K562 (cell line): ENCODE data around the gene ELMO1. TPM values are rescaled to one million over a fixed set of nuclear protein-coding genes. Genes with fewer than 3 reads are reported as not detected.

ENCODE experiments used
- ATAC-seq: fragments of 200-7000 bp; cut with Tn5 transposase; 3 replicates; pipeline ENCODE4 v1.9.1; 2020; ENCODE audit warnings: moderate library complexity
- BruUV-seq: library from RNA; stranded (reverse); fragments of 400-500 nt; replicated peaks from 2 replicates; lab custom pipeline; 2021; lab: Mats Ljungman, UMichigan
- CTCF ChIA-PET: fragments of 300-600 bp; formaldehyde crosslinking; extraction: SDS; loops from one replicate; lab custom pipeline; 2021; ENCODE audit warnings: low intra/inter-chr PET ratio; lab: Yijun Ruan, JAX
- POLR2A ChIA-PET: fragments of 300-600, 350-650 bp; sonication (Branson Sonifier 250); formaldehyde crosslinking; extraction: SDS; loops from one replicate; lab custom pipeline; 2021; ENCODE audit warnings: antibody characterized with exemption, inconsistent platforms; lab: Yijun Ruan, JAX
- DNase-seq, 4 experiments: peaks; one replicate each; pipeline versions ENCODE4 v3.0.0 to v3.0.0-alpha.2; 2011 to 2018; ENCODE audit warnings: low spot score in 3 of 4, mixed read lengths in 3 of 4; ENCODE audit errors: extremely low read depth in 1 of 4
- FAIRE-seq: peaks from 2 replicates; lab custom pipeline; 2011; peaks lifted over from hg19 to GRCh38; lab: Jason Lieb, UNC
- H2AFZ ChIP-seq: 2 replicates; pipeline ENCODE4 v1.6.0; 2011; ENCODE audit warnings: low read depth, low read length, control low read depth, inconsistent platforms
- H3K27ac ChIP-seq: fragments of 200-600 bp; 3 replicates; pipeline ENCODE4 v1.8.0; 2011; ENCODE audit warnings: low read depth, mild to moderate bottlenecking, control low read depth, inconsistent platforms, low read length, moderate library complexity, mixed read lengths; ENCODE audit errors: extremely low read depth
- H3K27me3 ChIP-seq, 2 experiments: fragments of 300-600 bp in 1 of 2; 2 replicates in 1 of 2; 3 replicates in 1 of 2; pipeline versions ENCODE4 v1.6.0 to v1.8.0; 2011; ENCODE audit warnings: inconsistent platforms in 2 of 2, low read length in 2 of 2, mild to moderate bottlenecking in 1 of 2, mixed read lengths in 1 of 2, moderate library complexity in 1 of 2; ENCODE audit not compliant: control insufficient read depth in 2 of 2, insufficient read depth in 2 of 2
- H3K36me3 ChIP-seq: fragments of 300-600 bp; 3 replicates; pipeline ENCODE4 v1.8.0; 2011; ENCODE audit warnings: mild to moderate bottlenecking, low read length, inconsistent platforms; ENCODE audit not compliant: control insufficient read depth, insufficient read depth
- H3K4me1 ChIP-seq, 2 experiments: fragments of 200-600 bp in 1 of 2; replicated peaks in 1 of 2; 2 replicates in 1 of 2; 3 replicates in 1 of 2; pipeline versions ENCODE4 v1.5.1 to v1.8.0; 2011; ENCODE audit warnings: inconsistent platforms in 2 of 2, low read length in 2 of 2, mild to moderate bottlenecking in 1 of 2, mixed read lengths in 1 of 2, moderate library complexity in 1 of 2; ENCODE audit not compliant: control insufficient read depth in 2 of 2, insufficient read depth in 2 of 2
- H3K4me2 ChIP-seq: 2 replicates; pipeline ENCODE4 v1.6.1; 2011; ENCODE audit warnings: low read length, control low read depth, inconsistent platforms, mixed read lengths; ENCODE audit not compliant: insufficient read depth
- H3K4me3 ChIP-seq: fragments of 200-600 bp; sonication (generic), shearing (Covaris generic); 2 replicates; pipeline ENCODE4 v1.5.1; 2016; ENCODE audit warnings: control low read depth, inconsistent platforms
- H3K79me2 ChIP-seq: fragments of 200-600 bp; 3 replicates; pipeline ENCODE4 v1.8.0; 2011; ENCODE audit warnings: low read length, inconsistent platforms; ENCODE audit not compliant: control insufficient read depth, insufficient read depth
- H3K9ac ChIP-seq, 2 experiments: 2 replicates each; pipeline versions ENCODE4 v1.6.0 to v1.6.1; 2011; ENCODE audit warnings: low read depth in 2 of 2, low read length in 2 of 2, control low read depth in 1 of 2, inconsistent platforms in 1 of 2, mild to moderate bottlenecking in 1 of 2, mixed read lengths in 1 of 2; ENCODE audit not compliant: insufficient read depth in 1 of 2
- H3K9me1 ChIP-seq: one replicate; pipeline ENCODE4 v1.6.0; 2011; ENCODE audit warnings: inconsistent platforms, mild to moderate bottlenecking, low read length, moderate library complexity; ENCODE audit not compliant: control insufficient read depth, insufficient read depth
- H3K9me3 ChIP-seq: replicated peaks from 2 replicates; pipeline ENCODE4 v1.5.1; 2011; ENCODE audit warnings: low read depth, low read length, inconsistent platforms; ENCODE audit not compliant: control insufficient read depth, insufficient read depth
- H4K20me1 ChIP-seq: replicated peaks from 2 replicates; pipeline ENCODE4 v1.6.1; 2011; ENCODE audit warnings: low read length, inconsistent platforms, mixed read lengths; ENCODE audit not compliant: control insufficient read depth, insufficient read depth
- BACH1 ChIP-seq: fragments of 200-800 bp; sonication (Bioruptor generic); IDR thresholded peaks from 2 replicates; pipeline ENCODE4 v1.6.1; 2016; ENCODE audit warnings: missing genetic modification characterization, missing compliant biosample characterization
- BRF2 ChIP-seq: IDR thresholded peaks from 3 replicates; pipeline ENCODE4 v1.6.1; 2011; ENCODE audit warnings: borderline replicate concordance, mild to moderate bottlenecking; ENCODE audit not compliant: insufficient read length, insufficient read depth
- KDM4B ChIP-seq, 2 experiments: fragments of 450-650 bp in 1 of 2; sonication (generic) in 1 of 2; IDR thresholded peaks; 2 replicates each; pipeline ENCODE4 v1.6.1; 2016 to 2017; ENCODE audit warnings: borderline replicate concordance in 2 of 2, antibody characterized with exemption in 1 of 2, low read depth in 1 of 2, mild to moderate bottlenecking in 1 of 2
- PHTF2 ChIP-seq: fragments of 250-450 bp; sonication (Bioruptor Pico); IDR thresholded peaks from 2 replicates; pipeline ENCODE4 v1.5.0; 2021; ENCODE audit warnings: mild to moderate bottlenecking
- TSHZ1 ChIP-seq: fragments of 250-450 bp; sonication (Bioruptor Pico); IDR thresholded peaks from 2 replicates; pipeline ENCODE4 v1.4.0; 2020; ENCODE audit warnings: mild to moderate bottlenecking, moderate library complexity
- ZEB2 ChIP-seq: fragments of 450-650 bp; IDR thresholded peaks from 2 replicates; pipeline ENCODE4 v1.6.1; 2016
- ZNF347 ChIP-seq: fragments of 450-650 bp; formaldehyde crosslinking; IDR thresholded peaks from 2 replicates; pipeline ENCODE4 v1.4.0; 2020; ENCODE audit warnings: low read depth, mild to moderate bottlenecking, moderate library complexity
- WGBS: fragments of 100-300 bp; shearing (Covaris generic); methylation state at CpG from one replicate; pipeline ENCODE4 v1.1.6; 2016; ENCODE audit warnings: low coverage, mixed read lengths; ENCODE audit not compliant: insufficient coverage; ENCODE audit errors: missing lambda C conversion rate; 5-methylcytosine and 5-hydroxymethylcytosine counted together
- in situ Hi-C: fragments of 300-500 bp; cut with MboI; formaldehyde crosslinking; loops from 4 replicates; pipeline ENCODE4 v1.15.0; 2018; ENCODE audit warnings: inconsistent platforms, mixed read lengths
- intact Hi-C: fragments of 100-400 bp; cut with micrococcal nuclease; formaldehyde crosslinking; loops from 2 replicates; pipeline ENCODE4 v1.14.2; 2022
- polyA plus RNA-seq, 8 experiments: library from polyadenylated mRNA; depleted of rRNA in 4 of 8; stranded (reverse) in 5 of 8; unstranded in 3 of 8; fragments of >200 nt; fragmentation: Nextera tagmentation in 2 of 8; fragmentation: Illumina TruSeq in 1 of 8; extraction: Ambion mirVana in 2 of 8; extraction: Trizol in 1 of 8; gene quantifications; 2 replicates each; pipeline versions ENCODE4 v1.2.1 to v1.2.3, GENCODE V29; 2011 to 2014; ENCODE audit warnings: inconsistent platforms in 1 of 8, missing spikeins in 1 of 8
- total RNA-seq, 7 experiments: library from RNA; depleted of rRNA in 6 of 7; stranded (reverse); fragments of >200 nt in 6 of 7; fragmentation: Illumina TruSeq in 2 of 7; extraction: Trizol in 2 of 7; gene quantifications; 2 replicates each; pipeline versions ENCODE4 v1.2.1 to v1.2.3, GENCODE V29; 2011 to 2021; ENCODE audit warnings: low replicate concordance in 1 of 7

The ELMO1 gene
- total and polyA plus RNA-seq, 9 of the 15 experiments (the other 6 are each of a cell fraction or from before 2014, with no cell fraction given): 0.36 to 7.2 (median 3.6) TPM

GRCh38 chr7:37186753-37187152 is 261.9 kb downstream of the ELMO1 start:
- no peaks in the 10 kb centered on the region for H3K79me2 ChIP-seq
- no peaks in the 10 kb centered on the region for H3K4me1 ChIP-seq
- no peaks in the 10 kb centered on the region for H3K9me3 ChIP-seq
- H3K9me1 ChIP-seq: no peaks in the 10 kb centered on the region
- no peaks in the 10 kb centered on the region for H3K27me3 ChIP-seq
- ChIA-PET CTCF (no interaction called here), POLR2A (no interaction called here)
- H3K4me3 ChIP-seq: no peak overlapping the region
- no peak overlapping the region for H3K4me2 ChIP-seq
- no peak overlapping the region for H3K9ac ChIP-seq
- H4K20me1 ChIP-seq: no peaks in the 10 kb centered on the region
- no peak for ATAC-seq
- H3K36me3 ChIP-seq: no peaks in the 10 kb centered on the region
- no TSS peak for BruUV-seq
- intact Hi-C loops: loop anchor here (10.0 kb wide), 1 partner anchor 872 kb away; no protein-coding TSS in a partner anchor
- no peak overlapping the region for H2AFZ ChIP-seq
- H3K27ac ChIP-seq: no peak overlapping the region
- 0% methylated on average over 1 of the region's 1 CpG for WGBS
- DNase-seq: no peak
- in situ Hi-C loops: loop anchor here (10.0 kb wide), 1 partner anchor 202 kb away; no protein-coding TSS in a partner anchor
- no peak for TF ChIP-seq BACH1 (tag)
- no peak for TF ChIP-seq ZEB2
- no peak for TF ChIP-seq KDM4B (IDR thresholded peaks at IDR 0.05; ENCODE audit: borderline replicate concordance in 2 of 2, low read depth in 1 of 2)
- TF ChIP-seq ZNF347: no peak
- TF ChIP-seq PHTF2 (CRISPR knock-in tag): no peak
- no peak for TF ChIP-seq BRF2
- TF ChIP-seq TSHZ1 (CRISPR knock-in tag): no peak
- FAIRE-seq: no peak
